Panc1 (cell line): ENCODE measurements around the gene SNRPA. TPM values are rescaled to one million over a fixed set of nuclear protein-coding genes. Genes with fewer than 3 reads are reported as not detected.

Experiments used
- ATAC-seq: fragments of 200-7000 bp; cut with Tn5 transposase; 2 replicates; pipeline ENCODE4 v1.9.1; 2020; ENCODE audit warnings: mild to moderate bottlenecking, moderate library complexity
- BruUV-seq: library from RNA; stranded (reverse); fragments of 400-500 nt; replicated peaks from 2 replicates; lab custom pipeline; 2021; lab: Mats Ljungman, UMichigan
- CTCF ChIA-PET: fragments of 300-600 bp; sonication (Branson Sonifier 250); formaldehyde crosslinking; loops from one replicate; lab custom pipeline; 2022; ENCODE audit warnings: antibody characterized with exemption; lab: Charles Lee
- POLR2A ChIA-PET: fragments of 300-600 bp; sonication (Branson Sonifier 250); formaldehyde crosslinking; loops from one replicate; lab custom pipeline; 2022; ENCODE audit warnings: antibody characterized with exemption; lab: Charles Lee
- DNase-seq: peaks from one replicate; pipeline ENCODE4 v3.0.0-alpha.2; 2010; ENCODE audit warnings: low read depth, low spot score
- H3K27ac ChIP-seq: 2 replicates; pipeline ENCODE4 v1.5.1; 2011; ENCODE audit warnings: mild to moderate bottlenecking, low read length, inconsistent platforms
- H3K27me3 ChIP-seq: fragments of 200-500 bp; sonication (Bioruptor generic); 2 replicates; pipeline ENCODE4 v1.6.0; 2014; ENCODE audit warnings: low read length, inconsistent platforms; ENCODE audit not compliant: control insufficient read depth, insufficient read depth
- H3K36me3 ChIP-seq: fragments of 200-500 bp; sonication (Bioruptor generic); 2 replicates; pipeline ENCODE4 v1.5.1; 2014; ENCODE audit warnings: inconsistent platforms, mild to moderate bottlenecking, low read length, moderate library complexity; ENCODE audit not compliant: control insufficient read depth, insufficient read depth
- H3K4me1 ChIP-seq: 2 replicates; pipeline ENCODE4 v1.5.1; 2011; ENCODE audit warnings: inconsistent platforms, mild to moderate bottlenecking, low read length, moderate library complexity; ENCODE audit not compliant: control insufficient read depth, insufficient read depth
- H3K4me3 ChIP-seq, 2 experiments: 2 replicates each; pipeline ENCODE4 v1.5.1; 2011 to 2012; ENCODE audit warnings: low read depth in 2 of 2, low read length in 2 of 2, mild to moderate bottlenecking in 2 of 2, inconsistent platforms in 1 of 2, moderate library complexity in 1 of 2
- H3K9me3 ChIP-seq: fragments of 200-500 bp; sonication (Bioruptor generic); 2 replicates; pipeline ENCODE4 v1.5.1; 2014; ENCODE audit warnings: low read depth, mild to moderate bottlenecking, inconsistent platforms, low read length, moderate library complexity; ENCODE audit not compliant: control insufficient read depth, insufficient read depth
- CTCF ChIP-seq: fragments of 450-650 bp; IDR thresholded peaks from 2 replicates; pipeline ENCODE4 v1.5.1; 2017; ENCODE audit warnings: mild to moderate bottlenecking
- POLR2AphosphoS5 ChIP-seq: IDR thresholded peaks from 2 replicates; pipeline ENCODE4 v1.6.1; 2012; ENCODE audit warnings: mild to moderate bottlenecking, low read depth, low read length, moderate library complexity
- REST ChIP-seq, 2 experiments: IDR thresholded peaks; 2 replicates each; pipeline ENCODE4 v1.6.1; 2011 to 2012; ENCODE audit warnings: low read depth in 2 of 2, control low read depth in 1 of 2, low read length in 1 of 2, mild to moderate bottlenecking in 1 of 2, moderate library complexity in 1 of 2; ENCODE audit not compliant: insufficient read depth in 1 of 2
- SIN3A ChIP-seq: IDR thresholded peaks from 2 replicates; pipeline ENCODE4 v1.6.1; 2012; ENCODE audit warnings: low read depth, mild to moderate bottlenecking, low read length, moderate library complexity, borderline replicate concordance; ENCODE audit not compliant: insufficient read depth
- TCF7L2 ChIP-seq: IDR thresholded peaks from 2 replicates; pipeline ENCODE4 v1.6.1; 2011; ENCODE audit warnings: mild to moderate bottlenecking, low read depth, low read length, inconsistent platforms
- in situ Hi-C: cut with HindIII; loops from 2 replicates; pipeline ENCODE4 v1.10.0; 2016; ENCODE audit warnings: low sequenced_read_pairs, low pct_unique_long_range_greater_than_20kb
- intact Hi-C: fragments of 100-400 bp; cut with micrococcal nuclease; formaldehyde crosslinking; loops from one replicate; pipeline ENCODE4 v1.10.0; 2022; ENCODE audit not compliant: unreplicated experiment
- total RNA-seq: library from RNA; stranded (reverse); gene quantifications from one replicate; pipeline ENCODE4 v1.2.1, GENCODE V29; 2021; ENCODE audit not compliant: unreplicated experiment

SNRPA gene
- total RNA-seq, 1 experiment from 2014 or later = 104 TPM

GRCh38 chr19:40724315-40724714 is 26.7 kb upstream of the SNRPA start:
- DNase-seq (no peak), ATAC-seq (no peak)
- Histone ChIP-seq H3K4me3 (no peak overlapping the region), H3K36me3 (no peaks in the 10 kb centered on the region), H3K9me3 (no peaks in the 10 kb centered on the region), H3K4me1 (no peaks in the 10 kb centered on the region), H3K27me3 (no peaks in the 10 kb centered on the region), H3K27ac (no peak overlapping the region)
- intact Hi-C loops = no loop called here
- BruUV-seq = no TSS peak
- in situ Hi-C loops = no loop called here
- ChIA-PET CTCF (no interaction called here), POLR2A (no interaction called here)
- TF ChIP-seq REST (IDR thresholded peaks at IDR 0.05; ENCODE audit: insufficient read depth in 1 of 2, low read depth in 2 of 2, low read length in 1 of 2) = no peak
- TF ChIP-seq POLR2AphosphoS5 = no peak
- no peak for TF ChIP-seq SIN3A
- no peak for TF ChIP-seq TCF7L2
- TF ChIP-seq CTCF = no peak

GRCh38 chr19:40724855-40725254 is 26.1 kb upstream of the SNRPA start:
- ATAC-seq = no peak
- Histone ChIP-seq H3K27me3 (no peaks in the 10 kb centered on the region), H3K4me1 (no peaks in the 10 kb centered on the region), H3K27ac (no peak overlapping the region), H3K9me3 (no peaks in the 10 kb centered on the region), H3K4me3 (no peak overlapping the region), H3K36me3 (no peaks in the 10 kb centered on the region)
- TF ChIP-seq REST (IDR thresholded peaks at IDR 0.05; ENCODE audit: insufficient read depth in 1 of 2, low read depth in 2 of 2, low read length in 1 of 2) = no peak
- no peak for TF ChIP-seq POLR2AphosphoS5
- no peak for TF ChIP-seq TCF7L2
- TF ChIP-seq SIN3A = no peak
- no TSS peak for BruUV-seq
- no peak for DNase-seq
- ChIA-PET POLR2A (no interaction called here), CTCF (no interaction called here)
- in situ Hi-C loops = no loop called here
- intact Hi-C loops = no loop called here
